Nephron progenitor cell (in vitro differentiated cells): Measurements from ENCODE around the gene TMPRSS15.

Experiments used
- DNase-seq: peaks from one replicate; pipeline ENCODE4 v3.0.0; 2021
- H3K27ac Mint-ChIP-seq: 2 replicates; pipeline ENCODE4 v1.8.0; 2021; ENCODE audit warnings: mild to moderate bottlenecking, moderate library complexity, mixed read lengths
- H3K27me3 Mint-ChIP-seq: 2 replicates; pipeline ENCODE4 v1.8.0; 2021; ENCODE audit warnings: mild to moderate bottlenecking, low read depth, mixed read lengths; ENCODE audit not compliant: poor library complexity
- H3K36me3 Mint-ChIP-seq: 2 replicates; pipeline ENCODE4 v1.8.0; 2021; ENCODE audit warnings: low read depth, mixed read lengths
- H3K4me1 Mint-ChIP-seq: 2 replicates; pipeline ENCODE4 v1.8.0; 2021; ENCODE audit warnings: mixed read lengths
- H3K4me3 Mint-ChIP-seq: 2 replicates; pipeline ENCODE4 v1.8.0; 2021; ENCODE audit warnings: mild to moderate bottlenecking, moderate library complexity, mixed read lengths
- H3K9me3 Mint-ChIP-seq: 2 replicates; pipeline ENCODE4 v1.8.0; 2021; ENCODE audit warnings: mild to moderate bottlenecking, moderate library complexity, mixed read lengths
- TF ChIP-seq, protein P1 (sequence below): fragments of 200-600 bp; sonication (generic); IDR thresholded peaks from 2 replicates; pipeline ENCODE4 v1.5.0; 2021; ENCODE audit warnings: antibody characterized with exemption

TMPRSS15 gene

DNA sequence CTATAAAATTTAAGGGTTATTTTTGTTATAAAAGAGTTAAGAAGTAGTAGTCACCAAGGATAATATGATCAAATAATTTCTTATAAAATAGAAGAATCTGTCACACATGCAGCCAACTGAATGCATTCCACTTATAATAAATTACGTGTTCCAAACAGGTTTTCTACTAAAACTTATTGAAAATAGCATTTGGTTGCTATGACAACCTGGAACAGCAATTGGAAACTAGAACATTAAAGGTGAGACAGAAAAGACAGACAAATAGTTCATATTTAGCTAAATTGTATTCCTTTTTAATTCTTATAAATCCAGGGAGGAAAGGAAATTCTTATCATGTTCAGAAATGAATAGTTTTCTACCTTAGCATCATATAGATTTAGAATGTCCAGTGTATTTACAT is 168.0 kb downstream of the TMPRSS15 start:
- Mint-ChIP-seq H3K27ac (no peak overlapping the region), H3K4me1 (no peaks in the 10 kb centered on the region), H3K9me3 (no peaks in the 10 kb centered on the region), H3K4me3 (no peak overlapping the region), H3K27me3 (peaks cover 4% of the 10 kb centered on the region), H3K36me3 (no peaks in the 10 kb centered on the region)
- no peak for DNase-seq
- TF ChIP-seq, protein P1, sequence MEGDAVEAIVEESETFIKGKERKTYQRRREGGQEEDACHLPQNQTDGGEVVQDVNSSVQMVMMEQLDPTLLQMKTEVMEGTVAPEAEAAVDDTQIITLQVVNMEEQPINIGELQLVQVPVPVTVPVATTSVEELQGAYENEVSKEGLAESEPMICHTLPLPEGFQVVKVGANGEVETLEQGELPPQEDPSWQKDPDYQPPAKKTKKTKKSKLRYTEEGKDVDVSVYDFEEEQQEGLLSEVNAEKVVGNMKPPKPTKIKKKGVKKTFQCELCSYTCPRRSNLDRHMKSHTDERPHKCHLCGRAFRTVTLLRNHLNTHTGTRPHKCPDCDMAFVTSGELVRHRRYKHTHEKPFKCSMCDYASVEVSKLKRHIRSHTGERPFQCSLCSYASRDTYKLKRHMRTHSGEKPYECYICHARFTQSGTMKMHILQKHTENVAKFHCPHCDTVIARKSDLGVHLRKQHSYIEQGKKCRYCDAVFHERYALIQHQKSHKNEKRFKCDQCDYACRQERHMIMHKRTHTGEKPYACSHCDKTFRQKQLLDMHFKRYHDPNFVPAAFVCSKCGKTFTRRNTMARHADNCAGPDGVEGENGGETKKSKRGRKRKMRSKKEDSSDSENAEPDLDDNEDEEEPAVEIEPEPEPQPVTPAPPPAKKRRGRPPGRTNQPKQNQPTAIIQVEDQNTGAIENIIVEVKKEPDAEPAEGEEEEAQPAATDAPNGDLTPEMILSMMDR: no peak

DNA sequence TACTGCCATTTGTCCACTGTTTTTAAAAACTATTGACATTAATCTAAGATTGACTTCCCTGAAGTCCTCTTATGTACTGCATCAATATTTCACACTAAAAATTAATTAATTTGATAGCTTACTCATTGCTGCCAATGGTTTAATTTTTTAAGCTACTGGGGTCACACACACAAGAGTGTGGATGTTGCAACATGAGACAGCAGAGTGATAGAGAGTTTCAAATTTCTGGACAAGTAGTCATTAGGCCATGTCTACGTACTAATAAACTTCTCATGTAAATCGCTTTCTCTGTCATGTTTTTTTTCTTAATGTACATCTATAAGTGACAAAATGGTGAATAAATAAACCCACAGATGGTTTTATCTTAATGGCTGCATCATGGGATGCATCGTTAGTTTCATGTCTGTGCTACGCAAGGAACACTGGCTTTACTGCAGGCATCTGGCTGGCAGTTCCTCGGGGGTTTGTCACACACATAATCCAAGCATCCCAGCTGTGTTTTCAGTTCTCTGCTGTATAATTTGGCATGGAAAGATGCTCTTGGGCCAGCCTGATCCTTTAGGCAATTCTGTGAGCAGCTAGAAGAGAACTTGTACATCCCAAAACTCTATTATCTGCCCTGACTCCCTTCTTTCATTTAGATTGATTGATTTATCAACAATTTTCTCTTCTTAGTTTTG is 175.4 kb downstream of the TMPRSS15 start:
- Mint-ChIP-seq H3K36me3 (no peaks in the 10 kb centered on the region), H3K4me1 (peaks cover 6% of the 10 kb centered on the region), H3K27ac (peak overlapping the region; percentile 25), H3K4me3 (no peak overlapping the region), H3K9me3 (no peaks in the 10 kb centered on the region), H3K27me3 (peaks cover 4% of the 10 kb centered on the region)
- TF ChIP-seq, protein P1: no peak
- no peak for DNase-seq

DNA sequence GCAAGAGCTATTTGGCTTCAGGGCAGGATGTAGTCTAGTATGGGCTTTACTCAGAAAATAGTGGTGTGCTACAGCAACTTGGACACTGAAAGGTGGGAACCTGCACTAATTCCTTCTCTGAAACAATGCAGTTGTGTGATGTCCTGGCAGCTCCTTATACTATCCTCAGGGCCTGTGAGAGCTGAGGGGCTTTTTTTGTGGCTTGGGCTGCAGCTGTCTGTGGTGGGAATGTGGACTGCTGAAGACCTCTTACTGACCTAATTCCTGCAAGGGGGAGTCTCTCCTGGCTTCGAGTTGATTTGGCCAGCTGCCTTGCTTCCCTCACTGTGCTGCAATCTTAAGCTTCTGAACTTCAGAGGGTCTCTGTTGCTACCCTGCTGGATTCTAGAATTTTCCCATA is 181.2 kb downstream of the TMPRSS15 start:
- Mint-ChIP-seq H3K4me1 (no peaks in the 10 kb centered on the region), H3K9me3 (peaks cover 21% of the 10 kb centered on the region), H3K27me3 (no peaks in the 10 kb centered on the region), H3K36me3 (no peaks in the 10 kb centered on the region), H3K27ac (no peak overlapping the region), H3K4me3 (no peak overlapping the region)
- TF ChIP-seq, protein P1: no peak
- DNase-seq: no peak

DNA sequence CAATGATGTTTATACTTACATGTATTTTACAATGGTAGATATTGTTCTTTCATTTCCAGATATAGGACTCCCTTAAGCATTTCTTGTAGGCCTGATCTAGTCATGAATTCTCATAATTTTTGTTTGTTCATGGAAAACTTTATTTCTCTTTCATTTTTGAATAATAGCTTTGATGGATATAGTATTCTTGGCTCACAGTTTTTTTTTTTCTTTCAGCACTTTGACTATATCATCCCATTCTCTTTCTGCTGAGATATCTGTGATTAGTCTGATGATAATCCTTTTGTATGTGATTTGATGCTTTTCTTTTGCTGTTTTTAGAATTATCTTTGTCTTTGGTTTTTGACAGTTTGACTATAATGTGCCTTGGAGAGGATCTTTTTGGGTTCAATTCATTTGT is 183.1 kb downstream of the TMPRSS15 start:
- H3K36me3 Mint-ChIP-seq: no peaks in the 10 kb centered on the region

More for the DNA sequence above, 183.1 kb downstream of the TMPRSS15 start:
- H3K27ac Mint-ChIP-seq: no peak overlapping the region
- peaks cover 21% of the 10 kb centered on the region for H3K9me3 Mint-ChIP-seq
- H3K4me1 Mint-ChIP-seq: no peaks in the 10 kb centered on the region
- no peaks in the 10 kb centered on the region for H3K27me3 Mint-ChIP-seq
- TF ChIP-seq, protein P1: no peak
- no peak overlapping the region for H3K4me3 Mint-ChIP-seq
- DNase-seq: no peak
